GM18873 (cell line): ENCODE data around the gene COMMD1.
A peak's percentile ranks its signal among the peaks of the same experiment; 100 is the strongest.
"Not testable (repeated sequence)": the region's sequence is repeated elsewhere in the genome, so short reads cannot be mapped to it uniquely, and the experiment has no call there.

ENCODE experiments used
- ATAC-seq: cut with Tn5 transposase; IDR thresholded peaks from one replicate; pipeline ENCODE4 v1.9.1; 2021; ENCODE audit warnings: mild to moderate bottlenecking, moderate library complexity, moderate number of reproducible peaks; ENCODE audit not compliant: unreplicated experiment, low FRiP score

Gene COMMD1

DNA sequence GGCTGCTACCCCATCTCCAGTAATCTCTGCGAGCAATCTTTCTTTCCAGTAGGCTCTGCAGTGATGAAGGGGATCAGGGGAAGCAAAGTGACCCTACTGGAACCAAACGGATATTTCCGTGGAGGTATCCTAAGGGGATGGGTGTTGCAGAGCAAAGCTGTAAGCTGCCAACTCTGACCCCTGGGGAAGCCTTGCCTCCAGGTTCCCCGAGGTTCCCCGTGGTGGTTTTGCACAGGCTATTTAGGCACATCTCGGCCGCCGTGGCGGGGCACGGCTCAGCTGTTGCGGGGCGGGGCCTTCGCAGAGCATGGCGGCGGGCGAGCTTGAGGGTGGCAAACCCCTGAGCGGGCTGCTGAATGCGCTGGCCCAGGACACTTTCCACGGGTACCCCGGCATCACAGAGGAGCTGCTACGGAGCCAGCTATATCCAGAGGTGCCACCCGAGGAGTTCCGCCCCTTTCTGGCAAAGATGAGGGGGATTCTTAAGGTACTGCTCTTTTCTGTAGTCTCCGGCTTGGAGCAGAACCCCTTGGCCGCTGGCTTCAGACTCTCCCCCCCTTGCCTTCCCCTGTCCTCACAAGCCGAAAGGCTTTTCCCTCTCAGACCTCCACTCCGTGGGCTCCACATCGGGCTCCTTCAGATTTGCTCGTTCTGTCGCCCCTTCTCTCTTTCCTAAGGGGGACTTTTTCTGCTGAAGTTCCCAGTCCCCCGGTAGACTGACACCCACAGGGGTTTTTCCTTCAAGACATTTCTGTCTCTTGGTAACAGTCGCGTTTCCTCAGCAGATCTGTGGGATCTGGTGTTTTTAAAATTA, at the start of gene COMMD1:
Gene COMMD1, plus strand, starts transcription at position 303 of the 814 bp plus-strand sequence. Its CDS starts 5 bp downstream, at position 308.
- ATAC-seq: peak; percentile 96

DNA sequence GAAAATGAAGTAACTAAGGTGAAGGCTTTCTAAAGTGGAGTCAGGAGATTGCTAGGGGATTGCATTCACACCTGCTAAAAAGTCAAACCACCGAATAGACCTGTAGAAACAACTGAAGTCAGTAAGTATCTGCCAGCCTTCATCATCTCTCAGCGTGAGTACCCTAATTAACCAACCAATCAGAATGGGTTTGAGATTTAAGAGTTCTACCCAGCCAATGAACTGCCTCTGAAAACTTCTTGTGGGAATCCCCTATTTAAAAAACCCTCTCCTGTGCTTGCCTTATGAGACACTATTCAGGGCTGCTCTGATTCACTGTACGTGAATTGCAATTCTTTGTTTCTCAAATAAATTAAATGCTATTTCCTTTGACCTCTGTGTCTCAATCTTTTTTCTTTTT, 48.2 kb upstream of the COMMD1 start:
- no peak for ATAC-seq

DNA sequence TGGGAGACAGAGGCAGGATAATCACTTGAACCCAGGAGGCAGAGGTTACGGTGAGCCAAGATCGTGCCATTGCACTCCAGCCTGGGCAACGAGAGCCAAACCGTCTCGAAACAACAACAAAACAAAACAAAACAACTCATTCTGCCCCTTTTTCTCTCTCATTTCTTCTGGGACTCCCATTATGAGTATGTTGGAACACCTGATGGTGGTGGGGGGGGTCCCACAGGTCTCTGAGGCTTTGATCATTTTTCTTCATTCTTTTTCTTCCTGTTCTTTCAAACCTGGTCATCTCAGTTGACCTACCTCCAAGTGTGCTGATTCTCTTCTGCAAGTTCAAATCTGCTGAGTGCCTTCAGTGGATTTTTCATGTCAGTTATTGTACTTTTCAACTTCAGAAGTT, 43.4 kb upstream of the COMMD1 start:
- ATAC-seq: no peak

DNA sequence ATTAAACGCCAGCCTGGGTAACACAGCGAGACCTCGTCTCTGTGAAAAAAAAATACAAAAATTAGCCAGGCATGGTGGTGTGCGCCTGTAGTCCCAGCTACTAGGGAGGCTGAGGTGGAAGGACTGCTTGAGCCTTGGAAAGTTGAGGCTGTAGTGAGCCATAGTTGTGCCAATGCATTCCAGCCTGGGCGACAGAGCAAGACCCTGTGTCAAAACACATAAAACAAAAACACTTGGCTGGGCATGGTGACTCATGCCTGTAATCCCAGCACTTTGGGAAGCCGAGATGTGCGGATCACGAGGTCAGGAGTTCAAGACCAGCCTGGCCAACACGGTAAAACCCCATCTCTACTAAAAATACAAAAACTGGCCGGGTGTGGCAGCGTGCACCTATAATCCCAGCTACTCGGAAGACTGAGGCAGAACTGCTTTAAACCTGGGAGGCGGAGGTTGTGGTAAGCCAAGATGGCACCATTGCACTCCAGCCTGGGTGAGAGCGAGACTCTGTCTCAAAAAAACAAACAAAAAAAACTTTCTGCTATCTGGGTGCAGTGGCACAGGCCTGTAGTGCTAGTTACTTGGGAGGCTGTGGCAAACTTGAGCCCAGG, 38.9 kb upstream of the COMMD1 start:
- ATAC-seq: not testable (repeated sequence)

DNA sequence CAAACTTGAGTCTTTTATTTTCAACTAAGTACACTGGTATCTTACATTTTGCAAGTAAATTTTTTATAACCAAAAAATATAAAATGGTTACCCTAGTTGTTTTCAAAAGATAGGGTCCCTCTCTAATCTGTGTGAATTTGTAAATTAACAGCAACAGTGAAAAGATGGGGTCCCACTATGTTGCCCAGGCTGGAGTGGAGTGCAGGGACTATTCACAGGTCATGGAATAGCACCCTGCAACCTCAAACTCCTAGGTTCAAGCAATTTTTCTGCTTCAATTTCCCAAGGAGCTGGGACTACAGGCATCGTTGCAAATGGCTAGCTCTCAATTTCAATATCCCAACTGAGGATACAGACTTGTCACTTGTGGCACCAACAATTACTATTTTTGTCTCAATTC, 29.1 kb upstream of the COMMD1 start:
- no peak for ATAC-seq

DNA sequence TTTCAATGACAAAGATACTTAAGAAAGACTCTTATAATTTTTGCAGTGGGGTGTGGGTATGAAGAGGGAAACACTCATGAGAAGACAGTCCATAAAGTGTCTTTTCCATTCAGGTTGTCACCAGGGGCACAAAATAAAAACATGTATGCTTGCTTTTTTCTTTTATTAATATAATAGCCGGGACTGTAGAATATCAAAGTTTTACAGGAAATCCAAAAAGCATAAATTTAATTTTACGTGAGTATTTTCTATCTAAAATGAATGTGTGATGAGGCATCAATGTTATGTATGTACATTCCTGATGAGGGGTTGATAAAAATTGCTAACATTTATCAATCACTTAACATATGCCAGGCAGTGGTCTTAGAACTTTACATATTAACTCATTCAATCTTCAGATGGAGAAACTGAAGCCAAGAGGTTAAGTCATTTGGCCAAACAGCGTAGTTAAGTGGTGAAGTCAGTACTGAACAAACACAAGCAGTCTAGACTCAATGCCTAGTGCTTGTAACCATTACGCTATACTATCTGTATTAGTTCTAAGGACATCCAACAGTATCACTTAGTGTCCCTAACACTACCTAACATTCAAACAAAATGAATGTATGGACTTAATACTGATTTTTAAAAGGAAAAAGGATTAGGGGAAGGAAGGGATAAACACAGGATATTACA, 27.8 kb upstream of the COMMD1 start:
- no peak for ATAC-seq

DNA sequence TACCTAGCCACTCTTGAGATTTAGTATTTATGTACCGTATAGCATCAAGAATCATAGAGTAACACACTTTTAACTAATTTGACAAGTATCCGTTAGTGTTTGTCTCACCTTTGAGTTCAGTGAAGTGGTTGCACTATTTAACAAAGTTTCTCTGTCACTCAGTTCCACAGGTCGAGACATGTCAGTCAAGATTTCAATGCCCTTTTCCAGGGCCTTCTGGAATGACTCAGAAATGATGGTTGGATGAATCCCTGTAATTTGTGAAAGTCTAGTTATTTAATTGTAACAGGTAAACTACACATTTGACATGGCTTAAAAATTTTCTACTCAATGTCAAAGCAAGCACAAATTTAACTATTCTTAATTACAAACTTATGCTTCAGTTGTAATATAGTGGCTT, 26.7 kb upstream of the COMMD1 start:
- ATAC-seq: no peak

DNA sequence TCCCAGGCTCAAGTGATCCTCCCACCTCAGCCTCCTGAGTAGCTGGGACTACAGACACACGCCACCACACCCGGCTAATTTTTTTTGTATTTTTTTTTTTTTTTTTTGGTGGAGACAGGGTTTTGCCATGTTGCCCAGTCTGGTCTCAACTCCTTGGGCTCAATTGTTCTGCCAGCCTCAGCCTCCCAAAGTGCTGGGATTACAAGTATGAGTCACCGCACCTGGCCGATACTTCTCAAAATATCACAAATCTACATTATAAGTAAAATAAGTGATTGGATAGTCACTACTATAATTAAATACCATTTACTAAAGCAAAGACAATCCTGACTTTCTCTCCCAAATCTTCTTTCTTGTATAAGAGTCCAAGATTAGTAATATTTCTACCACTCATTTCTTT, 26.1 kb upstream of the COMMD1 start:
- not testable (repeated sequence) for ATAC-seq

DNA sequence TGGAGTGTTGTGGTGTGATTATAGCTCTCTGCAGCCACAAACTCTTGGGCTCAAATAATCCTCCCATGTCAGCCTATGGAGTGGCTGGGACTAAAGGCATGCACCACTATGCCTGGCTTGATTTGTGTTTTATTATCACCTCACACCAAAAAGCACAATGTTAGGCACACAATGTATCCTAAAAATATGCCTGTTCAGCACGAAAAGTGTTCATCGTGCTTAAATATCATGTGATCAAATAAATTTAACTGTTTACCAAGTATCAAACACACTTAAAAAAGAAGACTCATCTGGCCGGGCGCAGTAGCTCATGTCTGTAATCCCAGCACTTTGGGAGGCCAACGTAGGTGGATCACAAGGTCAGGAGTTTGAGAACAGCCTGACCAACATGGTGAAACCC, 22.6 kb upstream of the COMMD1 start:
- ATAC-seq: no peak

DNA sequence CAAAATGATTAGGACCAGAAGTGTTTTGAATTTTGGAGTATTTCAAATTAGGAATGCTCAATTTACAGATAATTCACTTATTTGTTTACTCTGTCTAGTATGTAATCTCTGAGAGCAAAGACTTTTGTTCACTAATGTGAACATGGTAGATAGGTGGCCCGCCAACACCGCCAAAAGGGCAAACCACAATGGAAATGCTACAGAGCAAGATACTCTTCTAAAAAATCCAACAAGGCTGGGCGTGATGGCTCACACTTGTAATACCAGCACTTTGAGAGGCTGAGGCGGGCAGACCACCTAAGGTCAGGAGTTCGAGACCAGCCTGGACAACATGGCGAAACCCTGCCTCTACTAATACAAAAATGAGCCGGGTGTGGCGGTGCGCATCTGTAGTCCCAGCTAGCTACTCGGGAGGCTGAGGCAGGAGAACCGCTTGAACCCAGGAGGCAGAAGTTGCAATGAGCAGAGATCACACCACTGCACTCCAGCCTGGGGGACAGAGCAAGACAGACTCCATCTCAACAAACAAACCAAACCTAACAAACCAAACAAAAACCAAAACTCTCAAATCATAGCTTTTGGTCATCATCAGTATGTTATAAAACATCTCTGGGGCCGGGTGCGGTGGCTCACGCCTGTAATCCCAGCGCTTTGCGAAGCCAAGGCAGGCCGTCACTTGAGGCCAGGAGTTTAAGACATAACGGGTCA, 19.4 kb upstream of the COMMD1 start:
- ATAC-seq: no peak

DNA sequence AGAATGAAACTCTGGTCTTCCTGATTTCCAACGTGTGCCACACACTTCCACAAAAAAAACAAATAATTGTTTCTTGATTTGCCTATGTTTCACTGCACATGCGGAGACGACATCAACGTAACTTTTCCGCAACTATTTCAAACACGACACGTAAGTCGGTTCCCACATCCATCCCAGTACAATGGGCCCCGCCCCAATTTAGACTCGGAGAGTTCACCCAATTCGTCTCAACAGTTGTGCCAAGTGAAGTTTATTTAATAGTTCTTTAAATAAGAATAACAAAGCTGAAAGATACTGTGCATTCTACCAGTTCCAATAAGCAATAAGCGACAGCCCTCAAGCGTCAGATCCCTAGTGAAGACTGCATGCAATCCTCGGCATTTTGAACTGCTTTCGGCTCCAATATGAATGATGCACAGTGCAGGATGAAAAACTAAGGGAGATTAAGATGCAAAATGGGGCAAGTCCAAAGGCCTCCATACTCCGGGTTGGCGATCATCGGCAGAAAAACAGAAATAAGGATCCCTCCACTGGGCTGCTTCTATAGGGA, 17.7 kb upstream of the COMMD1 start:
- peak; percentile 21 for ATAC-seq

DNA sequence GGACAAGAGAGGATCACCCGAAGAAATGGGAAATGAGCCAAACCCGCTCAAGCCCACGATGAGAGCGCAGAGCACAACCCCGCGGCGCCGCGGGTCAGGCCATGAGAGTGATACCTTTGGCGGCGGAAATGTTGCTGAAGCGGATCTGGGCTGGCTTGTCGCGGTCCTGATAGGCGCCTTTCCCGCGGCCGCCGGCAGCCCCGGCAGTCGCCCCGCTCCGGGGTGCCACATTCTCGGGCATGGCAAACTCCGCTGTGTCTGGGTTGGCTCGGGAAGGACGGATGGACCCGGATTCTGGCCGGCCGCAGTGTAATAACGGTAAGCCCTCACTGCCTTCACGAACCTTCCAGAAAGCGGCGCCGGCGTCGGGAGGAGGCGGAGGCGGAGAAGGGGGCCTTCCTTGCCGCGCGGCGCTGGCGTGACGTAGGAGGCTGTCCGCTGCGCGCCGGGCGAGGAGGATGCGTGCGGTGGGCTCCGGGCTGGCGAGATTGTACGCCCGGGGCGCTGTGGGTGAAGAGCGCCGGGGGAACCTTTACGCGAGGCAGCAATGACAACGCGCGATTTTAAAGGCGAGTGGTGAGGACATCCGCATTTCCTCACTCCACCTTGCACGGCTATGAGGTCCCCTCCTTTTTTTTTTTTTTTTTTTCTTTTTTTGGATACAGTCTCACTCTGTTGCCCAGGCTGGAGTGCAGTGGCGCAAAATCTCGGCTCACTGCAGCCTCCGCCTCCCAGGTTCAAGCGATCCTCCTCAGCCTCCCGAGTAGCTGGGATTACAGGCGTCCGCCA, 17.0 kb upstream of the COMMD1 start, which contains the start of gene CCT4:
Gene CCT4, minus strand, starts transcription at position 390 of the 789 bp plus-strand sequence. Its CDS starts 149 bp downstream, at position 241.
- ATAC-seq: peak; percentile 71

DNA sequence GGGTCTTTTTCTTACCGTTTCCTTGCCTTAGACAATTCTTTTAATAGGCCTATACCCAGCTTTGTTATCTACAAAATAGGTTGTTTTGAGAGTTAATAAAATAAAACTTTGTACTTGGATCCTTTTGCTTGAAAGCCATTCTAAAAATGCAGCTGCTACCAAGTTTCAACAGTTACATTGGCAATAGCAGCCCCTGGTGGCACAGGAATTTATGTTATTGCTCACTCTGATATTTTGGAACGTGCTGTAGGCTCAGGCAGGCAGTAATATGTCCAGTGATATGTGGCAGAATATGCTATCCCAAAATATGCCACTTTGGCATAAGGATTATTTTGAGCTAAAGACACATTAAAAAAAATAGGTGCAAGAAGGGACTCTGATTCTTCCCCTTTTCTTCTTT, 6.7 kb upstream of the COMMD1 start:
- ATAC-seq: no peak

DNA sequence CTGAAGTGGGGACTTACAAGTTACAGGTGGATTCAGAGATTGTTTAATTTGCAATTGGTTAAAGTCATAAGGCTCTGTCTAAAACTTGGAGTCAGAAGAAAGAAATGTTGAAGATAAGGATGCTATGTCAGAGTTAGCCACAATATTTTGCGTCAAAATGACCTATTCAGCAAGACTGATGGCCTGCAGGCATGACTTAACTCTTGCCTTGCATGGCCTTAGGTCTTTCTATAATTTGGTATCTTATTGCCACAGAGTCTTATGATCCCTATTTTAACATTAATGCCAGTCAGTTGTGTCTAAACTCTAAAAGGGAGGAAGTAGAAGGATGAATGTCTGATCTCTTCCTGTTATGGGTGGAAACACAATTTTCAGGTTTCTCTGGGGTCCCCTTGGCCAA, 5.2 kb upstream of the COMMD1 start:
- no peak for ATAC-seq

DNA sequence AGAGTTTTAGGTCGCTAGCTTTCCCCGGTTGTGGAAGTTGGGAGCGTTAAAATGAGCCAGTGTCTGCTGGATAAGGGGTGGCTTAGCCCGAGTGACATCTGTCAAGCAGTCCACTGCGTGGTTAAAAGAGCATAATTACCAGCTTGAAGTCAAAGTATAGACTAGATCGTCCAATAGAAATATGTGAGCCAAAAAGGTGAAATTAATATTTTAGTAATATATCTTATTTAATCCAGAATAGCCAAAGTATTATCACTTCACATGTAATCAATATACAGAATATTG, 654 bp downstream of the COMMD1 start:
- no peak for ATAC-seq

DNA sequence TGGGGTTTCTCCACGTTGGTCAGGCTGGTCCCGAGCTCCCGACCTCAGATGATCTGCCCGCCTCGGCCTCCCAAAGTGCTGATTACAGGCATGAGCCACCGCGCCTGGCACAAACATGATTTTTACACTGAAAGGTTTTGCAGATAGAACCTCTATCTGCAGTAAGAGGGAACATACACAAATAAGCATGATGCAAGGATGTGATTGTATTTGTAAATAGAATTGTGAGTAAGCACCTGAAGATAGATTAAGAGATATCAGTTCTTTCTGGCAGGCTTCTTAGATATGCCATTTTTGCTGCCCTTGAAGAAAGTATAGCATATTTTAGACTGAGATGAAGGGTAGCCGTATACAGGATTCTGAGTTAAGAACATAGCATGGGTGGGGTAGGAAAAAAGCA, 3.6 kb downstream of the COMMD1 start:
- no peak for ATAC-seq

DNA sequence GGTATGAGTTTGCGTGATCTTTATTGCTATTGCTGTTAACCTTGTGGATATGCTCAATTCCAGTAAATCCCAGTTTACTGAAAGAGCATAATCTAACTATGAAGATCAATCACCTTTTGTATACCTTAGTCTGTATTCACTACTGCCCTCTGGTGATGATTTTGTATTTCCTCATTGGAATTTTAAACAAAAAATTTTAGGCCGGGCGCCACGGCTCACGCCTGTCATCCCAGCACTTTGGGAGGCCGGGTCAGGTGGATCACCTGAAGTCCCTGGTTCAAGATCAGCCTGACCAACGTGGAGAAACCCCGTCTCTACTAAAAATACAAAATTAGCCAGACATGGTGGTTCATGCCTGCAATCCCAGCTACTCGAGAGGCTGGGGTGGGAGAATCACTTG, 5.1 kb downstream of the COMMD1 start:
- ATAC-seq: no peak

DNA sequence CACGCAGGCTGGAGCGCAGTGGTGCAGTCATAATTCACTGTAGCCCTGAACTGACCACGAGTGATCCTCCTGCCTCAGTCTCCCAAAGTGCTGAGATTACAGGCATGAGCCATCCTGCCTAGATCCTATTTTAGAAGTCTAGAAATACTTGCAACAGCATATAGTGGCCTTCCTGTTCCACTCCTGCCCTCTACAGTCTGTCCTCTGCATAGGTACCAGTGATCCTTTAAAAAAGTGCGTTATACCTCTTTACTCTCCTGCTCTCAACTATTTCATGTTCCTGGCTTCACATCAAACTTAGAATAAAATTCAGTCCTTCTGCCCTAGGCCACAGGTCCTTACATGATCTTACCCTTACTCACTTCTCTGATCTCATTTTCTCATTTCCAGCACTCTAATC, 6.0 kb downstream of the COMMD1 start:
- no peak for ATAC-seq

DNA sequence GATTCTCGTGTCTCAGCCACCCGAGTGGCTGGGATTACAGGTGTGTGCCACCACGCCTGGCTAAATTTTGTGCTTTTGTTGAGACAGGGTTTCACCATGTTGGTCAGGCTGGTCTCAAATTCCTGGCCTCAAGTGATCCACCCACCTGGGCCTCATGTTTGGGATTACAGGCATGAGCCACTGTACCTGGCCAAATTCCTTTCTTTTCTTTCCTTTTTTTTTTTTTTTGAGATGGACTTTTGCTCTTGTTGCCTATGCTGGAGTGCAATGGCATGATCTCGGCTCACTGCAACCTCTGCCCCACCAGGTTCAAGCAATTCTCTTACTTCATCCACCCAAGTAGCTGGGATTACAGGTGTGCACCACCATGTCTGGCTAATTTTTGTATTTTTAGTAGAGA, 9.3 kb downstream of the COMMD1 start:
- not testable (repeated sequence) for ATAC-seq

DNA sequence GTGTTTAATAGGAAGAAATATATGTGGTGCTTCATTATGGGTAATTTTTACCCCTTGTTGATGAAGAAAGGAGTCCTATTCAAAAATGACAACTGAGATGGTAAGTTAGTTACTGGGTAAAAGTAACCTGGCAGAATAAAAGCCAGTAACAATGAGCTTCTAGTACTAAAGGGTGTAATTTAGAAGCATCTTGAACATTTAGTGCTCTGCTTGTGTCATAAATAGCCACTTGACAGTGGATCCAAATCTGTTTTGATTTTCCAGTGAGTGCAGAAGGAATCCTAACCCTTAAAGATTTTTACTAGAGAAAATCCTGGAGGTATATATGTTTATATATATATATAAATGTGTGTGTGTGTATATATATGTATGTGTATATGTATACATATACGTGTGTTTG, 15.1 kb downstream of the COMMD1 start:
- ATAC-seq: no peak
